GM21723 (cell line): ENCODE results near the gene VSIG1.

ENCODE experiments used
- ATAC-seq: cut with Tn5 transposase; IDR thresholded peaks from one replicate; pipeline ENCODE4 v1.9.1; 2021; ENCODE audit warnings: mild to moderate bottlenecking, moderate library complexity; ENCODE audit not compliant: unreplicated experiment

The VSIG1 gene

DNA sequence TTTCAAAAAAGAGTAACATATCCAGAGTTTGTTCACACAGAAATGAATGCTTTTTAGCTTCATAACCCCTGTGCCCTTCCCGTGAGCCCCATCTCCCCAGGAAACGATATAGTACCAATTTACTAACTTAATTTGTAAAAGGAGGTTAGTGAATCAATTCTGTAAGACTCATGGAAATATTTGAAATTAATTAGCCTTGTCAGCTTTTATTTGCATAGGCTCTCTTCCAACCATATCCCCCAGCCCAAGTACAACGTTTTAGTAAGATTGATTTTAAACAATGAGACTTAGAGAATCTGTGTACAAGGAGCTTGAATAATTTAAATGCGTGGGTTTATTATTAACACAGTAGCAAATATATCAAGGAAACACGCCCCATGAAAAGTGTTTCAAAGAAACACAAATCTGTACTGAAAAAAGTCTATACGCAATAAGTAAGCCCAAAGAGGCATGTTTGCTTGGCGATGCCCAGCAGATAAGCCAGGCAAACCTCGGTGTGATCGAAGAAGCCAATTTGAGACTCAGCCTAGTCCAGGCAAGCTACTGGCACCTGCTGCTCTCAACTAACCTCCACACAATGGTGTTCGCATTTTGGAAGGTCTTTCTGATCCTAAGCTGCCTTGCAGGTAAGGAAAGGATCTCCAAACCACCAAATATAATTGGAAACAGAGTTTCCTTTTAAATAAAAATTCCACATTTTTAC, at the start of gene VSIG1:
TSS of gene VSIG1 (plus strand) at position 512 of the 703 bp plus-strand sequence. CDS start at position 578, 66 bp downstream.
- ATAC-seq, result no peak

DNA sequence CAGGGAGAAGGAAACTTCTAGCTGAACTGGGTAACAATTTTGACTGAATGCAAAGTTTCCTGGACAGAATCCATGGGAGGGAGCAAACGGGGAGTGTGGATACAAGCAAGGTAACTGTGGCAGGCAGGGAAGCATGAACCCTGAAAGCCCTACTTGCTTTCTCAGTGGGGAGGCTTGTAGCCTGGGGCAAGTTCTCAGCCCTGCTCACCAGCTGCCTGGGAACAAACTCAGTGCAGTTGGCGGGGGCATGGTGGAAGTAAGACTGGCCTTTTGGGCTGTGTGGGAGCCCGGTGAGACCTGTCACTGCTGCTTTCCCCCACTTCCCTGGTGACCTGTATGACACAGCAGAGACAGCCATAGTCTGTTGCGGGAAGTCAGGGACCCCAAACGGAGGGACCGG, 48.7 kb upstream of the VSIG1 start:
- no peak for ATAC-seq

DNA sequence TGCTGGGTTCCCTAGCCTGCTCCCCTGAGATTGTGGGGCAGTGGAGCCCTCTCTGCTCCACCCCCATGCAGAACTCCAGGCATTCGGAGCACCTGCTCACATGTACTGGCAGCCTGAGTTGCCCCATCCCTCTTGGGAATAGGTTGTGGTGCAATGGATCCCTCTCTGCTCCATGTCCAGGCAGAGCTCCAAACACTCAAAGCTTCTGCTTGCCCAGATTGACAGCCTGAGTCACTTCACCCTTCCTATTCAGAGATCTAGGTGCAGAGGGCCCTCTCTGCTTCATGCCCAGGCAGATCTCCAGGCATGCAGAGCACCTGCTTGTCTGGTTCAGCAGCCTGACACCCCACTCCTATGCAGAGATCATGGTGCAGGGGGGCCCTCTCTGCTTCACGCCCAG, 44.1 kb upstream of the VSIG1 start:
- peak; percentile 51 for ATAC-seq

DNA sequence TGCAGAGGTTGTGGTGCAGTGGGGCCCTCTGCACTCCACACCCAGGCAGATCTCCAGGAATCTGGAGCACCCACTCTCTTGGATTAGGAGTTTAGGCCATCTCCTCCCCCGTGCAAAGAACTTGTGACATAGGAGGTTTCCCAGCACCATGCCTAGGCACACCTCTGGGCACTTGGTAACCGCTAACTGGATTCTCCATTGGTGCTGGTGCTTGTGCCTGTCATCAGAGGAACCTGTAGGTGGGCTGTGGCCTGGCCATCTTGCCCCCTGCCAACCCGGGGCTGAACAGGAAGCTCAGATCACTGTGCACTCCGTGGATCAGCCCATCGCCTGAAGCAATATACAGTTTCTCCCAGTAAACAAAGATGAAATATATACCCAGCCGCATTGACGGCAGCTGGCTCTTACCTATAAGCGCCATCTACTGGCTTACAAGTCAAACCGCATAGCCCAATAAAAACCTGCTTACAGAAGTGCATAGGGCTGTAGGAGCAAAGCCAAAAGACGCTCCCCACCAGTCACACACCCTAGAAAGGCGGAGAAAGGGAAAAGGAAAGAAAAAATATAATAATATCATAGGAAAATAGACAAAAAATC, 43.5 kb upstream of the VSIG1 start:
- ATAC-seq, result peak; percentile 87

DNA sequence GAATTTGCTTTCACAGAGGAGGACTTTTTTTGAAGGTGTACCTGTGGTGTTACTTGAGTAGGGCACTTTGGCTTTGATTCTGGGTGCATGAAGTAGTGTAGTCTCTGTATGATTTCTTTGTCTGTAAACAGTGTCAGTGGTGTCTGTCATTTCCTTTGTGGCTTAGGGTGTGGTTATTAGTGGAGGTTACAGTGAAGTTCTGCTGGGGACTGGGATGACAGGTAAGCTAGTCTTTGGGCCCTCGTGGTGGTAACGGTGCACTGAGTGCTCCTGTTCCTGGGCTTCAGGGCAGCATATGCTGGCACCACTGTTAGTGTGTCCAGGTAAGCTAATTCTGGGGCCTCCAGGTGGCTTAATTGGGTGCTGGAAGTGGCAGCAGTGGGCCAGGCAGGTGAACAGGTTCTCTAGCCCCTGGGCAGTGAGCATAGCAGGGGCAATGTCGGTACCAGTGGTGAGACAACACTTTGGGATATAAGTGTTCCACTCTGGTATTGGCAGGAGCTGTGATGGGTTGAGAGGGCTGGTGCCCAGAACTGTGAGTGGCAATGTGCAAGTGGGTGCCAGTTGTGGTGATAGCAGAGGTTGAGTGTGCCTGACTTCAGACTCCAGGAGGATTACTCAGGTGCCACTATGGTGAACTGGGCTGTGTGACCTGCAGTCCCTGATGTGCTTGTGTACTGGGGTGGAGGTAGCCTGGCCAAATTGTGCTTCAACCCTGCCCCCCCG, 26.0 kb upstream of the VSIG1 start:
- no peak for ATAC-seq

DNA sequence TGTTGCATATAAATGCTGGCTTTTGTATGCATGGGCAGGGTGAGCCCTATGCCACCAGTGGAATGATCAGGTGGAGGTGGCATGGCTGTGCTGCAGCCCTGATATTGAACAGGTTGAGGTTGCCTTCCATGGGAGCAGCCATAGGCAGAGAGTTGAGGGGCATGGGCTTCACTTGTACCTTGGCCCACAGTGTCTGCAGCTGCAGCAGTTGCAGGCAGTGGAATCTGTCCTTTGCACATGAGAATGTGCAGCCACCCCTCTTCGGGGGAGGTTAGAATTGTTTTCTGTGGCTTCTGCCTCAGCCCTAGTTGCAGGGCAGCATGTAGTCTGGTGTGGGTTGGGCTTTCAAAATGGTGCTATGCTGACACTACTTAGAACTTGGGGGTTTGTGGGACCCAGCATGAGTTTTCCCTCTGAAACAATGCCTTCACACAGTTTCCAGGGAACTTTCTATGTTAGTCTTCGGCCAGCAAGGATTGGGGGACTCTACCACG, 25.4 kb upstream of the VSIG1 start:
- ATAC-seq, result no peak

DNA sequence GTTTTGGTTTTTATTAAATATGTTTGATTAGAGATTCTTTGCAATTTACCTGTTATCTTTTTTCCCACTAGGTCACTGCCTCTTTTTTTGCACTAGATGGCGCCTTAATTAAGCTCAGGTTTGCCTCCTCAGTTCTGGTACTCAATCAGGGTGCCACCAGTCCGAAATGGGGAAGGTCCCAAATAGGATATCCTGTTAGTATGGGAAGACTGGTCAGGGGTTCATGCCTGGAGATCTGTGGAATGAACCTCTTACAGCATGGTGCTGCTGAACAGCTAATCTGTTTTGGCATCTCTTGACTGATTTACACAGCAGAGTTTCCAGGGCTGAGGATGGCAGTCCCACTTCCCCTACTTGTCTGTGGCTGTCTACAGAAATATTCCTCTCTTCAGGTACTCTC, 24.2 kb upstream of the VSIG1 start:
- ATAC-seq, result no peak

DNA sequence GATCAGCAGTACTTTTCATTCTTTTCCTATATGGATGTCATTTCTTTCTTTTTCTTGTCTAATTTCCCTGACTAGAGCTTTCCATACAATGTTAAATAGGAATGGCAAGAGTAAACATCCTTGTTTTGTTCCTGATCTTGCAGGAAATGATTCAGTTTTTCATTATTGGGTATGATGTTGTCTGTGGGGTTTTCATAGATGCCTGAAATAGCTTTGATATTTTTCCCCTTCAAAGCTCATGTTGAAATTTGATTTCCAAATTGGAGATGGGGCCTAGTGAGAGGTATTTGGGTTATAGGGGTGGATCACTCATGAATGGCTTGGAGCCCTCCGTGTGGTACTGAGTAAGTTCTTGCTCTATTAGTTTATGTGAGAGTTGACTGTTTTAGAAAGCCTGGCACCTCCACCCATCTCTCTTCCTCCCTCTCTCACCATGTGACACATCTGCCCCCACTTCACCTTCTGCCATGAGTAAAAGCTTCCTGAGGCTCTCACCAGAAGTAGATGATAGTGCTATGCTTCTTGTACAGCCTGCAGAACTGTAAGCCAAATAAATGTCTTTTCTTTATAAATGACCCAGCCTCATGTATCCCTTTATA, 22.3 kb upstream of the VSIG1 start:
- no peak for ATAC-seq

DNA sequence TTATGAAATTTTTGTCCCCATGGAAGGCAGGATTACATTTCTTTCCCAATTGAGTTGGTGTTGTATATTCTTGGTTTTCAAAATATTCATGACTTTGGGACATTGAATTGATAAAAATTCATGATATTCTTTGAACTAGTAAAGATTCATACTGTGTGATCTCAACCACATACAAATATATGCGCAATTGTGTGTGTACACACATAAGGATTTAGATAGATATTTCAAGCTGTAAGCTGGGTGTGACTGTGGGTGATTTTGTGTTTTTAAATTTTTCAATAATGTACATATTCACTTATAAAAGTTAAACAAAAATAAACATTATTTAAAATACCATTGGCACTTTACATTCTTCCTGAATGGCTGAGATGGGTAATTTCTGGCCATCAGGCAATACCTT, 19.5 kb upstream of the VSIG1 start:
- no peak for ATAC-seq

DNA sequence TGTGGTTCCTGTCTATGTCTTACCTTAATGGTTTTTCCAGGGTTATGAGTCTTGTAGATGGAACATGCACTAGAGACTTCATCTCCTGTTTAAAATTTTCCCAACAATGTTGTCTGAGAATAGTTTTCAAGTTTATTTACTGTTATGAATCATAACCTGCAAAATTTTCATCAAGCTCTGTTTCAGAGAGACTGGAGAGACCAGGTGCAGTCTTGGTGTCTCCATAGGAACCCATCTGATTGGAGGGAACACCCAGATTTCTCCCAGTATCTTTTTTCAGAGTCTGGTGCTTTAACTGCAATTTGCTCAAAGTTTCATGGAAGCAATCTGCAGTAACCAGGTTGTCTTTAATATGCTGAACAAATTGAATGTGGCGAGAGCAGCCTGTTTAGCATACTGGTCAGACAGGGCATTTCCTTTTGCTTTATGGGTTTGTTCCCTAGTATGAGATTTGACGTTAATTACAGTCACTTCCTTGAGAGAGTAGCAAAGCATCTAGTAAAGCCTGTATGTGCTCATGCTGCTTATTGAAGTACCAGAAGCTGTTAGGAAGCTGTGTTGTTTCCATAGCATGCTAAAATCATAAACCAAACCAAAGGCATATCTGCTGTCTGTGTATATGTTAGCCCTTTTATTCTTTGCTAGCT, 18.8 kb upstream of the VSIG1 start:
- ATAC-seq, result no peak

DNA sequence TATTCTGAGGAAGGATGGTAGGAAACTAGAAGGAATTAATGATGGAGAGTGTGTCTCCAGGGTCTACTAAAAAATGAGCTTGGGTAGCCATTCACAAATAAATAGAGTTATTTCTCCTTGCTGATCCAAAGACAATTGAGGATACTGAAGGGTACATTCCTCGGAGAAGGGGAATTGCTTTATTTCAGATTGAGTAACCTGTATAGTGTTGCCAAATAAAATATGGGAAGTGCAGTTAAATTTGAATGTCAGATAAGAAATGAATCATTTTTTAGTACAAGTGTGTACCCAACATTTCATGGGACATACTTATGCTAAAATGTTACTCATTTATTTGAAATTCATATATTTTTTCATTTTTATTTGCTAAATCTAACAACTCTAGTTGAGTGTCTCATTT, 16.0 kb upstream of the VSIG1 start:
- no peak for ATAC-seq

DNA sequence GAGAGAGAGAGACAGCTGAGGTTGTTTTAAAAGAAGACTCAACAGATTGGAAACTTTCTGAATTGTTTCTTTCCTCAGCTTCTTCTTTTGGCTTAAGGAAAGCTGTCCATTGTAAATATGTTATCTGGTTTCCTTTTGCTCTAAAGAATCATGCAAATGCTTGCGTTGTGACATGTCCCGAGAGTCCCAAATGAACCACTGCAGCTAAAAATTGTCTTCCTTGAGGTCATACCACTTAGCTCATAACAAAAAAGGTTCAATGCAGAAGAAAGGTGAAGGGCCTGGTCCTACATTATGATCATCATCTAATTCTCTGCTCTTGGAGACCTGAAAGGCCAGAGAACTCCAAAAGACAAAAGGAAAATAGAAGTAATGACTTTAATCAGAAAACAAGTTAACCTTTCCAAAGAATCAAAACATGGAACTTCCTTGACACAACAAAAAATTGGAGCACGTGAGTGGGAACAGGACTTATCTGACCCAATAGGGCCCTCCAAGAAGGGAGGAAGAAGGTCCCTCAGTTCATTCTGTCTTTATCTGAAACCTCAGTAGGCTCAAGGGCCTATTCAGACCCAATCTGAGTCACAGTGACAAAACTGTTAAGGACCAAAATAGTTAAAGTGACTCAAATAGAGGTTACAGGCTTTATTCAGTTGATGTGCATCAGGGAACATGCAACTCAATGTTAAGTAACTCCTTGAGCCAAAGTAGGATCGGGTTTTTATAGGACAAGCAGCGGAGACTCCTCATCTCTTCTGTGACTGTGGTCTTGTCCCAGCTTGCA, 14.7 kb upstream of the VSIG1 start:
- ATAC-seq, result peak; percentile 68

DNA sequence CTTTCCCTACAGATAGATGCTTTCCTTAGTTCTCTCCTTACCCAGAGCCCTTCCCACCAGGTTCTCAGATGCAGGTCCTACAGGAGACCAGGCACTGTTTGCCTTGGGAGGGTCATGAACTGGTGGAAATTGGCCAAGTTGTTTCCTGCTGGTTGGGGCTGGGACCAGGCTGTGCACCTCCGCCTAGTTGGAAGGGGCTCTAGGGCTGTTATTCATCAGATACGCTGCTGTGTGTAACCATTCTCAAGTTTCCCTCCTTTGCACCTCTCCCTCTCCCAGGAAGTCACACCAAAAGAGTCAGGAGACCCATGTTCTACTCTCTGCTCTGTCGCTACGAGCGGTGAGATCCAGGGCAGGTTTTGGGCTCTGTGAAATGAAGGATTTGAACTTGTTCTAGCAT, 11.9 kb upstream of the VSIG1 start:
- no peak for ATAC-seq

DNA sequence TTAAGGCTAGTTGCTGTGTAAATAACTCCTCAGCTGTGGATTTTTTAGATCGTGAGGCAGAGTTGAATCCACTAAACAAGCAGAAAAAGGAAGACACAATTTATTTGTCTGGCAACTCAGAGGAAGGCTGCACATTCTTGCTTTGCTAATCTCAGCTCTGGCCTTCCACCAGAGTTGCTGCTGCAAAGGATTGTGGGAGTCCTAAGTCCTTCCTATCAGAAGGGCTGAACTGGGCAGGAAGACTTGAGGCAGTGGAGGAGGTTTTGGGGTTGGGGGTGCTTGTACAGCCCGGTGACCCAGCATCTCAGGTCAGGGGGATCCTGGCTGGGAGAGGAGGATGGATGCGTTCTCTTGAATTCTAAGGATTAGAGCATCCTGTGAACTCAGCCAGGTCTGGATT, 11.0 kb upstream of the VSIG1 start:
- ATAC-seq, result no peak

DNA sequence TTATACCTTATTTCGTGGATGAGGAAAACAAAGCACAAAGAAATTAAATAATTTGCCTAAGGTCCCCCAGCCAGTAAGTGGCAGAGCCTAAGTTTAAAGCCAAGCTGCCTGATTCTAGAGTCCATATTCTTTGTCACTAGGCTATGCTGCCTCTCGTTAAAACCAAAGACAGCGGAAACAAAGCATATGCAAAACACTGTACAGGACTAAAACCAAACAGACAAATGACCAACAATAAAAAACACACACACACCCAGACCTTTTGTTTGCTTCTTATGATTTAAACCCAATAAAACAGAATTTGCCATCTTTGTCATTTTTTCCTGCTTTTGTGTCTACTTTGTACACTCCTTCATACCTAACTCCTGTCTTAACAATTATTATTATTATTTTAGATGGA, 10.1 kb upstream of the VSIG1 start:
- ATAC-seq, result no peak

DNA sequence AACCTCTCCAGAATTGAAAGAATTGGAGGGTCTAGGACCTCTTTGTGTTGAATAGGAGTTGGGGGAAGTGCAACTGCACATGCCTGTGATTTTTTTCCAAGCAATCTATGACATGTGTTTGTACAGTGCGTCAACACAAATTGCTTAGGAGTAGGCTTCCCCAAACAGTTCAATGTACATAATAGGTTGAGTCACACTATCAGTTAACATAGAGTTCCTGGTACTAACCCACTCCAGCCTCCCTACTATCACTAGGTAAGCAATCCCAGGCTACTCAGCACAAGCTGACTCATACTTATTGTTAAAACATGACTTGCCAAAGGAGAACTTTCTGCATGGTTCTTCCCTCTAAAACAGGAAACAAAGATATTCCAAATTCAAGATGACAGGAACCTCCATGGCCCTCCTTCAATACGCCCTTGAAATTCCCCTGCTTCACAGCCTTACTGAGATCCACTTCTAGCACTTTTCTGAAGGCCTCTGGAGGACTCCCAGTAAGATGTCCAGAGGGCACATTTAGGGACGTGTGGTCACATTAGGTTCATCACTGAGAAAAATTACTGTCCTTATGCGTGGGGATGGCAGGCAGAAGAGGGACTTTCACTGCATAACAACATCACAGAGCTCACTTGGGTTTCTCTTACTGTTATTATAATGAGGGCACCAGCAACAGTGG, 8.4 kb upstream of the VSIG1 start:
- no peak for ATAC-seq

DNA sequence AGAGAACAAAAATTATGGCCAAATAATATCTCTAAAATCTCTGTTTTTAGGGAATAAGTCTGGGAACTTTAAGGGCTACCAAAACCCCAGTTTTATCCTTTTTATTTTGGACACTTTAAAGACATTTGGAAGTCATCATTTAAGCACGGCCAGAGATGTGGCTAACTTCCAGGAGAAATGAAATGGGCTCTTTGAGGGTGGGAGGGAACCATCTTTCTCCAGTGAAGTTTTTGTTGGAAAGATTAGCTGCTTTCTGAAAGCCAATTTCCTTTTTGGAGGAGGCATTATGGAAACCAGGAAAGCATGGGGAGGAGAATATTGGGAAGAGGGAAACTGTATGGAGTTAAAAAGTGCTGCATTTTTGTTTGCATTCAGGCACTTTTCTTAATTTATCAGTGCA, 4.8 kb downstream of the VSIG1 start:
- no peak for ATAC-seq

DNA sequence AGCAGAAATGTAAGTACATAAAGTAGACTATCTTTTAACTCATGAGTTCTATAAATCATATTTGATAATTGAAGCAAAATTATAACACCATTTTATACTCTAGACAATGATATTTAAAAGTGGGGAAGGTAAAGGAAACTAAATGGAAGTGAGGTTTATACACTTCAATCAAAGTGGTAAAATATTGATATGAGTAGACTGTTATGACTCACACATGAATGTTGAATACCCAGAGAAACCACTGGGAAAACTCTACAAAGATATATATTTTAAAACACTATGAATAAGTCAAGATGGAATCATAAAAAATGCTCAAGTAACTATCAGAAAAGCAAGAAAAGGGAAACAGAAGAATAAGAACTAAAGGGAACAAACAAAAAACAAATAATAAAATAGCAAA, 8.4 kb downstream of the VSIG1 start:
- no peak for ATAC-seq

DNA sequence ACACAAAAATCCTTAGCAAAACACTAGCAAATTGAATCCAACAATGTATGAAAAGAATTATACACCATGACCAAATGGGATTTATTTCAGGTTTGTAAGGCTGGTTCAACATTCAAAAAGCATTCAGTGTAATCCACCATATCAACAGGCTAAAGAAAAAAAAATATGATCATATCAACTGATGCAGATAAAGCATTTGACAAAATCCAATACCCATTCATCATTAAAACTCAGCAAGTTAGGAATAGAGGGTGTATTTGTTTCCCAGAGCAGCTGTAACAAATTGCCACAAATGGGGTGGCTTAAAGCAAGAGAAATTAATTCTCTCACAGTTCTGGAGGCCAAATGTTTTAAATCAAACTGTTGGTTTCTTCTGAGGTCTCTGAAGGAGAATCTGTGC, 10.7 kb downstream of the VSIG1 start:
- ATAC-seq, result no peak

DNA sequence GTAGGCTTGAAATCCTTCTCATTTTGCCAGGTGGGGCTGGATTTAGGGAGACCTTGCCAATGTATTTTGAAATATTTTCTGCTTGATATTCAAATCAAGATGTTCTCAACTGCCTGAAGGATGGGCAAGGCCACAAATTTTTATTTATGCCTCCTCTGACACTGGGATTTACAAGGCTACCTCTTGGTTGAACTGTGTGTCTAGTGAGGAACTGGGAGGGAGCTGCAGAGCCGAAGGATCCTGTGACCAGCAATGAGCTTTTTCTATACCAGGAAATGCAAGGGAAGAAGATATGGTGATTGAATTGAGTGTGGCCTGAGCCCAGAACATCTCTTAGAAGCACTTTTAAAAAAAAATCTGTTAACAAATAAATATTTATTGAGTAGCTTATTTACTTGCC, 14.9 kb downstream of the VSIG1 start:
- ATAC-seq, result no peak
